Activated CD8-positive, alpha-beta memory T cell treated with anti-CD3 and anti-CD28 coated beads for 1 hour (primary cell): ENCODE data around the gene UBE2J2.

Experiments
- DNase-seq, 2 donors: peaks; one replicate each; pipeline ENCODE4 v3.0.0-alpha.2; 2020; ENCODE audit warnings: low read depth in 1 of 2; ENCODE audit errors: extremely low read depth in 1 of 2

Gene UBE2J2

DNA sequence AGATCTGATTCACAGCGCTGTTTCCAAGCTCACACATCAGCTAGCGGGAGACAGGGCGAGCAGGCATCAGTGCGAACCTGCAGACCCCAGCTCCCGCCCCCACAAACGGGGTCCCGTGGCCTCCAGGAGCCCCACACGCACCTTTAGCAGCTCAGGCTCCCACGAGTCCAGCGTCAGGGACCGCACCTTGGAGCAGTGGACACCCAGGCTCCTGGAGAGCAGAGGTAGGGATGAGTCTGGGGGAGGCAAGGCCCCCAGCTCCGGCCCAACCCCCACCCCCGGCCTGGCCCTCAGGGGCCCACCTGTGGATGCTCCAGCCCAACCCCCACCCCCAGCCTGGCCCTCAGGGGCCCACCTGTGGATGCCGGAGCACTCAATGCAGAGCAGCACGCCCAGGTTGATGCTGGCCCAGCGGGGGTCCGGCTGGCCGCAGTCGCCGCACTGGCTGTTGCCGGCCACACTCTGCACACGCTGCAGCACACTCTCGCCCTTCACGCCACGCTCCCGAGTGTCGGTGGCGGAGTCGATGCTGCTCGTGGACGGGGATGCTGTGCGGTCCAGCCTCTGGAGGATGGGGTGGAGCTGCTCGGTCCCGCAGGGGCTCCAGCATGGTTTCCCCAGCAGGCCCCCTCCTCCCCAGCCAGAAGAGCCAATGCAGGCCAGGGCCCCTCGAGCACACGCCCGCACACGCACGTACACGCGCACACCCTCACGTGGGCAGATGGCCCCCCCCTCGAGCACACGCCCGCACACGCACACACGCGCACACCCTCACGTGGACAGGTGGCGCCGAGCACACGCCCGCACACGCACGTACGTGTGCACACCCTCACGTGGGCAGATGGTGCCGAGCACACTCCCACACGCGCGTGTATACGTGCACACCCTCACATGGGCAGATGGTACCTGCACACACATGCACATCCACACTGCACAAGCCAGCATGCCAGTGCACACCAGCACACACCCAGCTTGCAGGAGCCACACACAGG is 22.7 kb upstream of the UBE2J2 start:
- no peak for DNase-seq

DNA sequence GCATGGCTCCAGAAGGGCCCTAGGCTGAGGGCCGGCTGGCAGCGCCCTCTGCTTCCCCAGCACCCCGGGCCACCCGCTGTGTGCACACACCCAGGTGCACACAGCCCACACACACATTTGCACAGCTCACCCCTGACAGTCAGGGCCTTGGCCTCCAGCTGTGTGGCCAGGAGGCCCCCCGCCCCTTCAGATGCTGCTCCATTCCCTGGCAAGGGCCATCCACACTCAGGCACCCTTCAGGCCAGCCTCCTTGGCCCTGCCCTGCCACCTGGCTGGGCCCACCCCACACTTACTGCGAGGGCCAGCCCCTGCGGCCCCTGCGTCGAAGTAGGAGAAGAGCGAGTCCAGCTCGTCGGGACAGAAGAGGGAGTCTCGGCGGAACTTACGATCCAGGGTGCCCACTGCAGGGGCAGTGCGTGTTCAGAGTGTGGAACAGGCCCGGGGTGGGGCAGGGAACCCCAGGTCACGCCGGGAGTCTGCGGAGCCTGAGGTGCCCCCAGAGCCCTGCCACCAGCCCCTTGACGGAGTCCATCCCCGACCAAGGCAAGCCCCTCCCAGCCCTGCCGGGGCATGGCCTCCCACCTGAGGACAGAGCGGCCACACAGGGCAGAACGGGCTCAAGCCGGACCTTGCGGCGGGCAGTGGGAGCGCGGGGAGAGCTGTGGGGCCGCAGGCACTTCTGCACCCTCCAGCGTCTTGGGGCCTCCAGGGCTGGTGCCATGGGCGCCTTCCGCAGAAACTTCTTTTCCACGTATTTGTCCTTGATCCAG is 21.7 kb upstream of the UBE2J2 start:
- DNase-seq, result no peak

DNA sequence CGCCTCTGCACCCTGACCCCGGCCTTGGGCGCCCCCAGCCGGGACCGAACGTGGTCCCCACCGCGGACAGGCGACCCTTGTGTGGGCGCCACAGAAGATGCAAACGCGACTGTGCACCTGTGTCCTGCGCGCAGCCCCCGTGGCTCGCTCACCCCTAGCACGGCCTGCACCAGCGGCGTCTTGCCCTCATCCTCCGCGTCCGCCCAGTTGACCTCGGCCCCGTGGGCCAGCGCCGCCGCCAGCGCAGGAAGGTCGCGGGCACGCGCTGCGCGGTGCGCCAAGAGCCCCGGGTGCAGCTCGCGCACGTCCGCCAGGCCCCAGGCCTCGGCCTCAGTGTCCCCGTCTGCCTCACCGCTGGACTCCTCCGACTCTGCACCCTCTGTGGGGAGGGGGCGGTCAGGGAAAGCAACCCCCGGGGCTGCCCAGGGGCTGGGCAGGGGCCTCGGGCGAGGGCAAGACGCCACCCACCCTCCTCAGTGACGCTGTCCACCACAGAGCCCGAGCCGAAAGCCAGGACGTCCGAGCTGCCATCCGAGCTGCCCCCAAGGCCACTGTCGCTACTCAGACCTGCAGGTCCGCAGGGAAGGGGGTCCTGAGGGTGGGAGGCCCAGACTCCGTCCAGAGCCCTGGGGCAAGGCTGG is 20.7 kb upstream of the UBE2J2 start:
- no peak for DNase-seq

DNA sequence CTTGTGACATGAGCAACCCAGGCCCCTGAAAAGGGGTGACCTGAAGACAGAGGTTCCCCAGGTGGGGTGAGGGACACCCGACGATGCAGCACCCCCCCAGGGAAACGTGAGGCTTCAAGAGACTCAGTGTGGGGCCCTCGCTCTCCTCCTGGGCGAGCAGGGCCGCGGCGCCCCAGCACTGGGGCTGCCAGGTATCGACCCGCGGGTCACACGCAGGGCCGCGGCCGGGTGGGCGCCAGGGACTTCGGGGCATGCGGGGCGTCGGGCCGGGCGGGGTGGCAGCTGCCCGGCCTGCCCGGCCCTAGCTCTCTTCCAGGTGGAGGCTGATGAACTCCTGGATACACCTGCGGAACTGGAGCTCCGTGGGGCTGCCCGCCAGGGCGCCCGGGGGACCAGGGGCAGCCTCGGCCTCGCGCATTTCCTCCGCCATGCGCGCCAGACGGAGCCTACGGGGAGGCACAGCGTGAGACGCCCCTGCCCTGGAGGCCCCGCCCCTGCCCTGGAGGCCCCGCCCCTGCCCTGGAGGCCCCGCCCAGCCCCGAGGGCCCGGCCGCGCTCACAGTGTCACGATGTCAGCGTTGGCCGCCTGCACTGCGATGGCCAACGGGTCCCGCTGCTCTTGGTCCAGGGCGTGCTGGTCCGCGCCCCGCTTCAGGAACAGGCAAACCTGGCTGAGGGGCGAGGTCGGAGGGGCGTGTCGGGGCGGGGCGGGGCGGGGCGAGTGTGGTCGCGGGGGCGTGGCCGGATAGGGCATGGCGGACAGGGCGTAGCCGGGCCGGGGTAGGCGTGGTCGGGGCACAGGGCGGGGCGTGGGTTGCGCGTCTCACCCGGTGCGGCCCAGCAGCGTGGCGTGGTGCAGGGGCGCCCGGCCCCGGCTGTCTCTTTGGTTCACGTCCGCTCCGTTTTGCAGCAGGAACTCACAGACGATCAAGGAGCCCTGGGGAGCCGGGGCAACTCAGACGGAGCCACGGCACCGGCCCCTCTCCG is 19.9 kb upstream of the UBE2J2 start:
- no peak for DNase-seq

DNA sequence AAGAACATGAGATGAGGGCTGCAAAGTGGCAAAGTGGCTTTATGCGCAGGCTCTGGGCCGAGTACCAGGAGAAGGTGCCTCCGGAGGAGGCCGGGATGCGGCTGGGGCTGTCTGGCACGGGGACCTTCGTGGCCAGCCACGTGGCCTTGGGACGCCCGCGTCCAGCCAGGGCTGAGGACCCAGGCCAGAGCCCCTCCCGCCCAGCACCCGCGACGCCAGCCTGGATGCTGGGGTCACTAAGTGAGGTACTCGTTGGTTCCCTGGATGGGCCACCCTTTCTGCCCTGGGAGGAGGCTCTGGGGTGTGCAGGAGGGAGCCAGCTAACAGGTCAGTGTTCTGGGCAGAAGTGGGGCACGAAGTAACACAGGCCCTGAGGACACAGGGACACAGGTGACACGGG is 19.2 kb upstream of the UBE2J2 start:
- DNase-seq, result no peak

DNA sequence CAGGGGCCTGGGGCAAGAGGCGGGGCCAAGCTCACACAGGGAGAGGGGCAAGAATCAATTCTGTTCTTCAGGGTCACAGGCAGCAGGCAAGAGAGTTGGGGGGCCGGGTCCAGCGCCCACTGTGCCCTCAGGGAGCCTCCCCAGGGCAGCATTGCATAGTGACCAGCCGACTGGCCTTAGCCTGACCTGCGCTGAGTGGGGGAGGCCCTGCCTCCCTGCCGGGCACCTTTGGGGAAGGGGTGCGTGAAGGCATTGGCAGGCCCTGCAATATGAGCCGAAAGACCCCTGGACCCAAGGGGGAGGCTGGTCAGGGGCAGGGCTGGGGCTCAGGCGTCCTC is 18.8 kb upstream of the UBE2J2 start:
- DNase-seq, result no peak

DNA sequence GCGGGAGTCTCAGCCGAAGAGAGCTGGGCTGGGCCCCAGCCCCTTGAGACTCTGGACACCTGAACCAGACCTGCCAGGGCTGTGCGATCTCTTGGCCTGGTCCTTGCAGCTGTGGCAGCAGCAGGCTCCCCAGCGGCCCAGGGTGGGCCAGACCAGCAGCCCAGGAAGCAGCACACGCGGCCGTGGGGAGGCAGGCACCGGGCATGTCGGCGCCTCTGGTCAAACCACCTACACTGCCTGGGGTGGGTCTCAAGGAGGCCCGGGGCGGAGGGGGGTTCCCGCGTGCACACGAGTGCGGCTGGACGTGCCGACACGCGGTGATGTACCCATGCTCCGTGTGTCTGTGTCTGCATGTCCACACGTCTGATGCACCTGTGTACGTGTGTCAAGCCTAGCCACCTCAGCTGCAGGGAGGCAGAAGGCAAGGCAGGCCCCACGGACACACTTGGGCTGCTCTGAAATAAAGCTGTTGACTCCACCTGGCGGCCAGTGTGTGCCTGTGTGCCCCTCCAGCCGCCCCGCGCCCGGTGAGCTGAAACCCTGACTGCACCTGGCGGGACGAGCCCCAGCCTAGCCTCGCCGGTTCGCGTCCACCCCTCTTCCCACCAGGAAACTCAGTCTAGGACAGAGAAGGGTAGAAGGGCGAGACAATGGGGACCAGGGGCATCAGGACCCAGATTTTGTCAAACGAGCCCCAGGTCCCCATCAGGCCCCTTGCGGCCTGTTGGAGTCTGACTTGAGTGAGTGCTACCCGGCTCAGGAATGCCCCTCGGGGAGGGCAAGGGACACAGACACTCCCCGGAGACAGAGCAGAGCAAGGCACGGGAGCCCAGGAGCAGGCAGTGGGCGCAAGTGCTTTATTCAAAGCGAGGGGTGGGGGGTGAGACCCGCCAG is 18.1 kb upstream of the UBE2J2 start:
- peak; percentile 34 to 54 for DNase-seq

DNA sequence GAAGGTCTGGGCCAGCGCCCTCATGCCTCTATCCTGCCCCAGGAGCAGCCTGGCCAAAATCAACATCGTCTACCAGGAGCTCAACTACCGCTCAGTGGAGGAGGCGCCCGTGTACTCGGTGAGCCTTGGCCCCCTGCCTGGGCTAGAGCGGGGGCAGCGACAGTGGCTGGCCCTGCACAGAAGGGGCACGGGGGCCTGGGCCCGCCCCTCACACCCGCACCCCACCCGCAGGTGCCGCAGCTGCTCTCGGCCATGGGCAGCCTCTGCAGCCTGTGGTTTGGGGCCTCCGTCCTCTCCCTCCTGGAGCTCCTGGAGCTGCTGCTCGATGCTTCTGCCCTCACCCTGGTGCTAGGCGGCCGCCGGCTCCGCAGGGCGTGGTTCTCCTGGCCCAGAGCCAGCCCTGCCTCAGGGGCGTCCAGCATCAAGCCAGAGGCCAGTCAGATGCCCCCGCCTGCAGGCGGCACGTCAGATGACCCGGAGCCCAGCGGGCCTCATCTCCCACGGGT is 17.4 kb upstream of the UBE2J2 start:
- no peak for DNase-seq

DNA sequence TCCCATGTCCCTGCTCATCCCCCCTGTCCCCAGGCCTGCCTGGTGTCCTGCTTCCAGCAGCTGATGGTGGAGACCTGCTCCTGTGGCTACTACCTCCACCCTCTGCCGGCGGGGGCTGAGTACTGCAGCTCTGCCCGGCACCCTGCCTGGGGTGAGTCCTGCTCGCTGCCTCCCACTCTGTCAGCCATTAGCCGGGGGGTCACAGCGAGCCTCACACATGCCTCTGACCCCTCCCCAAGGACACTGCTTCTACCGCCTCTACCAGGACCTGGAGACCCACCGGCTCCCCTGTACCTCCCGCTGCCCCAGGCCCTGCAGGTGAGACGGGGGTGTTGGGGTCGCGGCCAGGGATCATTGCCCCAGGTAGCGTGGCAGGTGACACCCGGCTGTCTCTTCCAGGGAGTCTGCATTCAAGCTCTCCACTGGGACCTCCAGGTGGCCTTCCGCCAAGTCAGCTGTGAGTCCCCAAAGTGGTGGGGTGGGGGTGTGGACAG is 16.6 kb upstream of the UBE2J2 start:
- DNase-seq, result peak; percentile 26 to 40

DNA sequence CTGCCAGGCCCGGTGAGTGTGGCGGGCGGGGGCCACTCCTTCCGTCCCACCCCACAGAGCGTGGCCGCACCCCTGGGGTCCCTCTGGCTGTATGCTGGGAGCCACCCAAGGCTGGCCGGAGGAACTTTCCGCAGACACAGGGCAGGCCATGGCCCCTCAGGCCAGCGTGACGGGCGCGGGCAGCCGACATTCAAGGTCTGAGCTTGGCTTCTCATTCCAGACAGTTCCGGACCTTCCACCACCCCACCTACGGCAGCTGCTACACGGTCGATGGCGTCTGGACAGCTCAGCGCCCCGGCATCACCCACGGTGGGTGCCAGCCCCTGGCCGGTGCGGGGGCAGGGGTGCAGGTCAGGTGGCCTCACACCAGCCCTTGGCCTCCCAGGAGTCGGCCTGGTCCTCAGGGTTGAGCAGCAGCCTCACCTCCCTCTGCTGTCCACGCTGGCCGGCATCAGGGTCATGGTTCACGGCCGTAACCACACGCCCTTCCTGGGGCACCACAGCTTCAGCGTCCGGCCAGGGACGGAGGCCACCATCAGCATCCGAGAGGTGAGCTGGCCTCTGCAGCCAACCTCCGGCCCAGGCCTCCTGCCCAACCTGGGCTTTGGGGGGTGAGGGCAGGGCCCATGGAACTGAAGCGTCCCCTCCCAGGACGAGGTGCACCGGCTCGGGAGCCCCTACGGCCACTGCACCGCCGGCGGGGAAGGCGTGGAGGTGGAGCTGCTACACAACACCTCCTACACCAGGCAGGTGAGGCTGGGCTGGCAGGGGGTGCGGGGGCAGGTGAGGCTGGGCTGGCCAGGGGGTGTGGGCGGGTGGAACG is 13.8 kb upstream of the UBE2J2 start:
- DNase-seq, result no peak

DNA sequence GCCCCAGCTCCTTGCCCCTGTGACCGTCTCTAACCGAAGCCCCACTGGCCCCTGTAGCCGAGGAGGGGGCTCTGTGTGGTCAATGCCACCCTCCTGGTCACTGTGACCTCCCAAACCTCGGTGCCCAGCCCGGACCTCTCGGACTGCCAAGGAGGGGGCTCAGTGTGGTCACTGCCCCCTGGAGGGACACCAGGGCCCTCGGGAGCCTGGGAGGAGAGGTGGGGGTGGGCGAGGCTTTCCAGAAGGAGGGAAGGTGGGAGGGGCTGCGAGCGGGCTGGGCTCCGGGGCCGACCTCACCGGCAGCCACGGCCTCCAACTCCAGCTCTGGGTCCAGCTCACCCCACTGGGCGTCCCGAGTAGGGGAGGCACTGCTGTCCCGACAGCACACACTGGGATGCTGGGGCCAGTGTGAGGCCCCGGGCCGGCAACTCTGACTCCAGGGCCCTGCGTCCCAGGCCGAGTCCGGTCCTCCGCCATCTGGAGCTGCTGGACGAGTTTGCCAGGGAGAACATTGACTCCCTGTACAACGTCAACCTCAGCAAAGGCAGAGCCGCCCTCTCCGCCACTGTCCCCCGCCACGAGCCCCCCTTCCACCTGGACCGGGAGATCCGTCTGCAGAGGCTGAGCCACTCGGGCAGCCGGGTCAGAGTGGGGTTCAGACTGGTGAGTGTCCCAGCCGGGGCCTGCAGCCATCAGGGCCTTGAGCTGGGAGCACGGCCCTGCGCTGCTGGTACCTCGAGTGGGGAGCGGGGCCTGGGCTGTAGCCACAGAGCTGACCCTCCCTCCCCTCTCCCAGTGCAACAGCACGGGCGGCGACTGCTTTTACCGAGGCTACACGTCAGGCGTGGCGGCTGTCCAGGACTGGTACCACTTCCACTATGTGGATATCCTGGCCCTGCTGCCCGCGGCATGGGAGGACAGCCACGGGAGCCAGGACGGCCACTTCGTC is 12.9 kb upstream of the UBE2J2 start:
- DNase-seq, result no peak

DNA sequence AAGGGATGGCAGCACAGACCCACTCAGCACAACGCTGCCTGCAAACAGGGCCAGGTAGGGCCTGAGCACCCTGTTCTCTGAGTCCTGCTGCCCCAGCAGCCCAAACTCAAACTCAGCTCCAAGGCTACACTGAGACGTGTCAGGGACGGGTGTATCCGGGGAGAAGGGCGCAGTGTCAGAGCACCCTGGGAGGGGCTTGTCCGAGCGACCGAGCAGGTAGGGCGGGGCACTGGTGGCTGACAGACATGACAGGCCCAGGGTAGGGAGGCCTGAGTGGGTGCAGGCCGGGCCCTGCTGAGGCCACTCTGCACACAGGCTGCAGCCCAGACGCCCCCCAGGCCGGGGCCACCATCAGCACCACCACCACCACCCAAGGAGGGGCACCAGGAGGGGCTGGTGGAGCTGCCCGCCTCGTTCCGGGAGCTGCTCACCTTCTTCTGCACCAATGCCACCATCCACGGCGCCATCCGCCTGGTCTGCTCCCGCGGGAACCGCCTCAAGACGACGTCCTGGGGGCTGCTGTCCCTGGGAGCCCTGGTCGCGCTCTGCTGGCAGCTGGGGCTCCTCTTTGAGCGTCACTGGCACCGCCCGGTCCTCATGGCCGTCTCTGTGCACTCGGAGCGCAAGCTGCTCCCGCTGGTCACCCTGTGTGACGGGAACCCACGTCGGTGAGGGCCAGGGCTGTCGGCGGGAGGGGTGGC is 12.1 kb upstream of the UBE2J2 start:
- DNase-seq, result no peak

DNA sequence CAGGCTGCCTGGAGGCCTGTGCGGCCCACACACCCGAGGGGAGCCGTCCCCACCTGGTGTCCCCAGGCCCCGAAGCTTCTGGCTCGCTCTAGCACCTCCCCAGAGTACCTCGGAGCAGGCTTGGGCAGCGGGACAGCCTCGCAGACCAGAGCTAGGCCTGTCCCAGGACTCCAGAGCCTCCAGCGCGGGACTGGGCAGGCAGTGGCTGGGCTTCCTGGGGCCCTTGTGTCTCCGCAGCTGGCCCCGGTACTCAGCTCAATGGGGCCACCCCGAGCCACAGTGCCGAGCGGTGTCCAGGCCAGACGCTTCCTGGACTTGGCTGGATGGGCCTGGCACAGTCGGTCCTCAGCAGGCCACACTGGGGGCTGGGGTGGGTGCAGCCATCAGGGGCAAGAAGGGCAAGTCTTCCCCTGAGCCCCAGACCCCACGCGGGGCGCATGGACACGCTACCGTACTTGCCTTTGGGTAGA is 11.5 kb upstream of the UBE2J2 start:
- DNase-seq, result no peak

DNA sequence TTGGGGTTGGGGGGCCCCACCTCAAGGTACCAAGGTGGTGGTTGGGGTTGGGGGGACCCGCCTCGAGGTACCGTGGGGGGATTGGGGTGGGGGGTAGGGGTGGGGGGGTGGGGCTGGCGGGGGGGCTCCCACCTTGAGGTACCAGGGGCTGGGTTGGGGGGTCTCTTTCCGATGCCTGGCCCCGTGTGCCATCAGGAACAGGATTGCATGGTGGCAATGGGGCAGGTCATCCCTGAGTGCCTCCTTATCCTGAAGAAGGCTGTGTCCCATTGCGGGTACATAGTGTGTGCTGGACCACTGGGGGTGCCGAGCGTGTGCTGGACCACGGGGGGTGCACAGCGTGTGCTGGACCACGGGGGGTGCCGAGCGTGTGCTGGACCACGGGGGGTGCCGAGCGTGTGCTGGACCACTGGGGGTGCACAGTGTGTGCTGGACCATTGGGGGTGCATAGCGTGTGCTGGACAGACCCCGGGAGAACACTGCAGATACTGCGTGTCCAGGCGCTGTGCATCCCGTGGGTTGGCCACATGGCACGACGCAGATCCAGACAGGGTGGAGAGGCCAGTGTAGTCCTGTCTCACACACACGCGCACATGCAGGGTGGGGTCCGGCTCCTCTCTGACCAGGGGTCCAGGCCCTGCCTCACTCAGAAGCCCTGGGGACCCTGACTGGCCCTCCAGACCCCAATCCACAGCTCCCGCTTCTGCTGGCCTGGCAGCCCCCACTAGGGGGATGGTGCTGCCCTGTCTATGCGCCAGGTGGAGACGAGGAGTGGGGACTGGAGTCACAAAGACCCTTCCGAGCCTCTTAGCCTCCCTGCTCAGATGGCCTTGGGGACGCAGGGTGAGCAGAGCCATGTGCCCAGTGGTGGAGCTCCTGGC is 10.8 kb upstream of the UBE2J2 start:
- no peak for DNase-seq

DNA sequence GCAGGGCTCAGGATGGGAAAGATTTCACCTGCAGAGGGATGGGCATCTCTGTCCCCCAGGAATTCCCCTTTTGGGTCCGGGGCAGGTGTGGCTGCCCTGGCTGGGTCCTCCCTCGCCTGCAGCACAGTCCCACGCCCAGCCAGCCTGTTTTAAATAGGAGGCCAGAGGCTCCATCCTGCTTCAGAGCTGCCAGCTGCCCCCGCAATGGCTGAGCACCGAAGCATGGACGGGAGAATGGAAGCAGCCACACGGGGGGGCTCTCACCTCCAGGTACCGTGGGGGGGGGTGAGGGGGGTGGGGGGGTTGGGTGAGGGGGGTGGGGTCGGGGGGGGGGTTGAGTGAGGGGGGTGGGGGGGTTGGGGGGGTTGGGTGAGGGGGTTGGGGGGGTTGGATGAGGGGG is 10.2 kb upstream of the UBE2J2 start:
- no peak for DNase-seq
